SU-DHL-6 (cell line): ENCODE measurements around the gene AUH.

Experiments used
- H2AFZ ChIP-seq: fragments of 200-600 bp; sonication (generic); 2 replicates; pipeline ENCODE4 v1.6.1; 2014; ENCODE audit warnings: low read depth, mild to moderate bottlenecking, moderate library complexity, mixed read lengths, antibody characterized with exemption, low read length; ENCODE audit not compliant: severe bottlenecking
- H3F3A ChIP-seq: fragments of 200-600 bp; shearing (Covaris generic); 2 replicates; pipeline ENCODE4 v1.6.0; 2016; ENCODE audit warnings: antibody characterized with exemption, mild to moderate bottlenecking; ENCODE audit not compliant: insufficient read depth
- H3K27ac ChIP-seq: fragments of 200-600 bp; sonication (generic); 2 replicates; pipeline ENCODE4 v1.5.1; 2016; ENCODE audit warnings: low read depth, mild to moderate bottlenecking, low read length, moderate library complexity, mixed read lengths
- H3K27me3 ChIP-seq: fragments of 200-600 bp; sonication (generic), shearing (Covaris generic); 2 replicates; pipeline ENCODE4 v1.6.0; 2014; ENCODE audit warnings: mild to moderate bottlenecking, low read length
- H3K36me3 ChIP-seq: fragments of 200-600 bp; sonication (generic); 2 replicates; pipeline ENCODE4 v1.6.1; 2014; ENCODE audit warnings: mild to moderate bottlenecking, low read length, mixed read lengths
- H3K4me2 ChIP-seq: fragments of 300-600, 200-600 bp; shearing (Covaris generic), sonication (generic); 2 replicates; pipeline ENCODE4 v1.6.0; 2014; ENCODE audit warnings: low read length, low read depth, mild to moderate bottlenecking; ENCODE audit not compliant: poor library complexity, severe bottlenecking
- H3K4me3 ChIP-seq: fragments of 200-600 bp; sonication (generic); 2 replicates; pipeline ENCODE4 v1.5.1; 2014; ENCODE audit warnings: antibody characterized with exemption, low read length, mild to moderate bottlenecking, mixed read lengths; ENCODE audit not compliant: insufficient read depth, poor library complexity, severe bottlenecking
- H3K79me2 ChIP-seq: fragments of 200-600 bp; sonication (generic); 2 replicates; pipeline ENCODE4 v1.6.1; 2014; ENCODE audit warnings: mild to moderate bottlenecking, low read length, moderate library complexity; ENCODE audit not compliant: insufficient read depth
- H3K9ac ChIP-seq: fragments of 200-600 bp; sonication (generic); 2 replicates; pipeline ENCODE4 v1.7.0; 2014; ENCODE audit warnings: mild to moderate bottlenecking, low read length
- H3K9me2 ChIP-seq: fragments of 200-600 bp; sonication (generic); replicated peaks from 2 replicates; pipeline ENCODE4 v1.6.1; 2014; ENCODE audit warnings: low read length; ENCODE audit not compliant: insufficient read depth
- H3K9me3 ChIP-seq: fragments of 200-600 bp; sonication (generic); 2 replicates; pipeline ENCODE4 v1.6.1; 2014; ENCODE audit warnings: low read length, mixed read lengths; ENCODE audit not compliant: insufficient read depth
- H4K20me1 ChIP-seq: fragments of 200-600 bp; sonication (generic); 2 replicates; pipeline ENCODE4 v1.6.1; 2014; ENCODE audit warnings: low read depth, mild to moderate bottlenecking, antibody characterized with exemption, low read length, moderate library complexity, mixed read lengths
- CTCF ChIP-seq: fragments of 200-600 bp; sonication (generic); IDR thresholded peaks from one replicate; pipeline ENCODE4 v1.5.1; 2017; ENCODE audit warnings: antibody characterized with exemption, mild to moderate bottlenecking, low read length, moderate library complexity; ENCODE audit not compliant: insufficient read depth, poor library complexity, severe bottlenecking
- EZH2phosphoT487 ChIP-seq: fragments of 200-600 bp; sonication (generic), shearing (Covaris generic); conservative IDR thresholded peaks from 2 replicates; pipeline ENCODE4 v1.6.1; 2018; ENCODE audit warnings: mild to moderate bottlenecking, antibody characterized with exemption, low read length, moderate library complexity, mixed read lengths

The AUH gene

GRCh38 chr9:91269907-91270491, 91.7 kb downstream of the AUH start:
- TF ChIP-seq CTCF (no peak), EZH2phosphoT487 (no peak)
- H3K4me3 ChIP-seq: no peak overlapping the region
- no peak overlapping the region for H3K9ac ChIP-seq
- H3K27ac ChIP-seq: no peak overlapping the region
- H4K20me1 ChIP-seq: no peaks in the 10 kb centered on the region
- H3K4me2 ChIP-seq: no peak overlapping the region
- no peaks in the 10 kb centered on the region for H3K79me2 ChIP-seq
- H3K36me3 ChIP-seq: no peaks in the 10 kb centered on the region
- no peaks in the 10 kb centered on the region for H3K9me3 ChIP-seq
- H2AFZ ChIP-seq: no peak overlapping the region
- no peaks in the 10 kb centered on the region for H3K9me2 ChIP-seq
- no peaks in the 10 kb centered on the region for H3K27me3 ChIP-seq
- H3F3A ChIP-seq: no peaks in the 10 kb centered on the region

GRCh38 chr9:91266448-91266847, 95.3 kb downstream of the AUH start:
- no peak for TF ChIP-seq CTCF
- H3K27ac ChIP-seq: no peak overlapping the region

GRCh38 chr9:91265514-91265913, 96.2 kb downstream of the AUH start:
- Histone ChIP-seq H3K27ac (no peak overlapping the region), H4K20me1 (no peaks in the 10 kb centered on the region), H3K79me2 (no peaks in the 10 kb centered on the region), H3K27me3 (no peaks in the 10 kb centered on the region), H3K9ac (no peak overlapping the region), H3K36me3 (no peaks in the 10 kb centered on the region), H3K4me2 (no peak overlapping the region), H3K9me3 (no peaks in the 10 kb centered on the region), H3K4me3 (no peak overlapping the region), H3K9me2 (no peaks in the 10 kb centered on the region), H2AFZ (no peak overlapping the region), H3F3A (no peaks in the 10 kb centered on the region)
- TF ChIP-seq EZH2phosphoT487 (no peak), CTCF (no peak)

More at GRCh38 chr9:91266448-91266847, 95.3 kb downstream of the AUH start:
- Histone ChIP-seq H3K9me3 (no peaks in the 10 kb centered on the region), H4K20me1 (no peaks in the 10 kb centered on the region), H3K4me2 (no peak overlapping the region), H3K27me3 (no peaks in the 10 kb centered on the region), H3K4me3 (no peak overlapping the region), H3K9ac (no peak overlapping the region), H3F3A (no peaks in the 10 kb centered on the region), H3K36me3 (no peaks in the 10 kb centered on the region), H3K79me2 (no peaks in the 10 kb centered on the region), H3K9me2 (no peaks in the 10 kb centered on the region), H2AFZ (no peak overlapping the region)
